SIG-M5 (cell line): ENCODE data around the gene EMC10.

Source experiments
- DNase-seq: peaks from one replicate; lab custom pipeline; 2025; lab: John Stamatoyannopoulos, UW

EMC10 gene

DNA sequence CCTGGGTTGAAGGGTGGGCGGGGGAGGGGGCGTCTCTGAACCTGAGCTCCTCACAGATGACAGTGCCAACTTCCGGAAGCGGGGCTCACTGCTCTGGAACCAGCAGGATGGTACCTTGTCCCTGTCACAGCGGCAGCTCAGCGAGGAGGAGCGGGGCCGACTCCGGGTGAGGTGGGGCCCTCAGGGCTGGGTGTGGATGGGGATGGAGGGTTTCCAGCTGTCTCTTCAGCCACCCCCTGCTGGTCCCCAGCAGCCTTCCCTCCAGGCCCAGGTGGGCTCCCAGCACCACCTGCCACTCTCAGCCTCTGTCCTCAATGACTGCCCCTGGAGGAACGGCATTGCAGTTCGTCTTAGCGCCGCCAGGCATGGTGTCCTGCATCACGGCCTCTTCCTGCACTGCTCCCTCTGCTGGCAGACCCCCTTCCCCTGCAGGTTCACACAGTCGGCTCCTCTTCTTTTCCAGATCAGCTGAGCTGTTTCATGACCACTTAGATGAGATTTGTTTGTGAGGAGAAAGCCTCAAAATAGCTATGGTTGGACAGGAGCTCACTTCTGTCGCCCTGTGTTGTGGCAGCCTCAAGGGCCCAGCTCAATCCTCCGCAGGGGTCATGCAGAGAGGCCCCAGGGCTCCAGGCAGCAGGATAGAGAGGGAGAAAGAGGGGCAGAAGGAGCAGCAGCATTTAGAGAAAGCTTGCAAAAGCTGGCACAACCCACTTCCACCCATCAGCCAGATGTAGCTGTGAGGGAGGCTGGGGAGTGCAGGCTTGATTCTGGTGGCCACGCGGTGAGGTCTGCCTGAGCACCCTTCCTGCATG, 2.8 kb downstream of the EMC10 start:
- no peak for DNase-seq

DNA sequence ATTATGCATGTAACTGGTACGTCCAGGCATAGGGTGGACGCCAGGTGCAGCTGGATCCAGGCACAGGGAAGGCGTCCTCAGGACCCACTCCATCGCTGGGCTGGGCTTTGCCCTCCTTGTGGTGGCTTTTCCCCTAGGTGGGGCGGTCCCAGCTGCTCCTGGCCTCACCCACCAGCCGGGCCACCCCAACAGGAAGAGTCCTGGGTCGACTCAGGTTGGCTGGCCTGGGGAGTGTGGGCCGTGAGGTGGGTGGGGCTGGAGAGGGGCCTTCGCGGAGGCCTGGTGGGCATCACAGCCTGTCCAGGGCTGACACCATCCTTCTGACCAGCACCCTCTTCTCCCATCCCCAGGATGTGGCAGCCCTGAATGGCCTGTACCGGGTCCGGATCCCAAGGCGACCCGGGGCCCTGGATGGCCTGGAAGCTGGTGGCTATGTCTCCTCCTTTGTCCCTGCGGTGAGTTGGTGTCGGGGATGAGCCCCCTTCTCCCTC, 3.5 kb downstream of the EMC10 start:
- no peak for DNase-seq

DNA sequence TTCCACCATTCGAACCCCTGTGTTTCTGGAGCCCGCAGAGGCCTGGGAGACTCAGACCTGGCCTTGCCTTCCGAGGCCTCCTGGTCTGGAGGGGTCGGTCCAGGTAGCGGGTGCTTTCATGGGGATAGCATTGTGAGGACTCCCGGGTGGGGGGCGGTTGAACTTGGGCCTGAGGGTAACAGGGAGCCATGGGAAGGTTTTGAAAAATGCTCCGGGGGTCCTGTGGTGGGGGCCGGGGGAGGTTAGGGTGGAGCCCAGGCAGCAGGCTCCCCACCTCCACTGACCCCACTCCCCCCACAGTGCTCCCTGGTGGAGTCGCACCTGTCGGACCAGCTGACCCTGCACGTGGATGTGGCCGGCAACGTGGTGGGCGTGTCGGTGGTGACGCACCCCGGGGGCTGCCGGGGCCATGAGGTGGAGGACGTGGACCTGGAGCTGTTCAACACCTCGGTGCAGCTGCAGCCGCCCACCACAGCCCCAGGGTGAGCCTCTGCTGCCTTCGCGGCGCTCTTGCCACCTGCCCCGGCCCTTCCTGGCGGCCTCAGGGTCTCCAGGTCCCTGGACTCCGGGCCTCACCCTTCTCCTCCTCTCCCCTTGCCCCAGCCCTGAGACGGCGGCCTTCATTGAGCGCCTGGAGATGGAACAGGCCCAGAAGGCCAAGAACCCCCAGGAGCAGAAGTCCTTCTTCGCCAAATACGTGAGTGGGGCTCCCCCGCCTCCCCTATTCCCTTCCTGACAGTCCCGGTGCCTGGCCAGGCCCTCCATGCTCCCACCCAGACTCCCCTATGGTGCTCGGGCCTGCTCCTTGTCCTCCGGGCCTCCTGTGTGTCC, 4.2 kb downstream of the EMC10 start:
- DNase-seq = no peak

DNA sequence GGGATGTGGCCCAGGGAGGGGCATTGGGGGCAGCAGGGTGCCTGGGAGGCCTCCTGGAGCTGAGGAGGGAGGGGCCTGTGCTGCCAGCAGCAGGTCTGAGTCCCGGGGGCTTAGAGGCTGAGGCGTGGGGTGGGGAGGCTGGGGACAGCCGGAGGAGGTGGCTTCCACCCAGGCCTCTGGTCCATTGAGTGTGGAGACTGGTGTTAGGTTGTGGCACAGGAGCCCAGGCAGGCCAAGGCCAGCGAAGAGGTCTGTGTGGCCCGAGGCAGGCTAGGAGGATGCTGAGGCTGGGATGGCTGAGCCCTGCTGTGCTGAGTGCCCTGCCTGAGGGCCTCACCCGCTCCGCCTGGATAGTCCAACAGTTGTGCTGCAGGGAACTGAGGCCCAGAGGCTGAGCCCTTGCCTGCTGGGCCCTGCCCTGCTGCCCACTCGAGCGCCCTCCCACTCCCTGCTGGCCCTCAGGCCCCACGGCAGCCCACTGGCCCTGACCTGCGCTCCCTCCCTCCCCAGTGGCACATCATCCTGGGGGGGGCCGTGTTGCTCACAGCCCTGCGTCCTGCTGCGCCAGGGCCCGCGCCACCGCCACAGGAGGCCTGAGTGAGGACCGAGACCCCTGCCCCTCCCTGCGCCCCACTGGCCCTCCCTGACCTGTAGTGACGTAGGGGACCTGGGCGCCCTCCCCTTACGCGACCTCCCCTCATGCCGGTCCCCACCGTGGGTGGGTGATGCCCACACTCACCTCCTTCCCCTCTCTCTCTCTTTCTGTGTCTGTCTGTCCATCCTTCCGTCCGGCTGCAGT, 5.2 kb downstream of the EMC10 start:
- no peak for DNase-seq

DNA sequence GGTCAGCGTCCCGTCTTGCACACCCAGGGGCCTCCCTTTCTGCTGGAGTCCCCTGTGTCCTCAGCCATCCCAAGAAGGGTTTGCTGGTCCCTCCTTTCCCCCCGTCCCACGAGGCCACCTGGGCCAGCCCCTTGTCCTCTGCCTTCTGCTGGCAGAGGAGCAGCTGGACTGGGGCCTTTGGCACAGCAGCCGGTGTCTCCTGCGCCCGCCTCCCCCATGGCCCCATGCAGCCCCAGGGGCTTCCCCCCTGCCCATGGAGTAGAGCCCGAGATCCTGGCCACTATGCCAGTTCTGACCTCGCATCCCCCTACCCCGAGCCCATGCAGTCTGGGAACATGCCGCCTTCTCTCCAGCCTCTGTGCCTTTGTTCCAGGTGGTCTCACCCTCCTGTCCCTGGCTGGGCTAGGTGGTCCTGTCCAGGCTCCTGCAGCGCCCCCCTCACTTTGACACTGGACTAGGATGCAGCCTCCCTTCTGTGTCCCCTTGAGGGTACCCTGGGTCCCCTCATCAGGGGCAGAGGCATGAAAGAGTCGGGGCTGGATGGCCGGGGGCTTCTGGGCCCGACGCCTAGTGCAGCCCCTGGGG, 6.1 kb downstream of the EMC10 start:
- no peak for DNase-seq

DNA sequence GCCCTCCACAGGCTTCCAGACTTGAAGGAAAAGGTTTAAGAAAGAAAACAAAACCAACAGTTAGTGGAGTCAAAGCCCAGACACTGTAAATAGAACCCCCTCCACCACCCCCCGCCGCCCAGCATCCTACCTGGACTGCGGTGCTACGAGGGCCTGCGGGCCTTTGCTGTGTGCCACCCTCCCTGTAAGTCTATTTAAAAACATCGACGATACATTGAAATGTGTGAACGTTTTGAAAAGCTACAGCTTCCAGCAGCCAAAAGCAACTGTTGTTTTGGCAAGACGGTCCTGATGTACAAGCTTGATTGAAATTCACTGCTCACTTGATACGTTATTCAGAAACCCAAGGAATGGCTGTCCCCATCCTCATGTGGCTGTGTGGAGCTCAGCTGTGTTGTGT, 6.6 kb downstream of the EMC10 start:
- DNase-seq = no peak

DNA sequence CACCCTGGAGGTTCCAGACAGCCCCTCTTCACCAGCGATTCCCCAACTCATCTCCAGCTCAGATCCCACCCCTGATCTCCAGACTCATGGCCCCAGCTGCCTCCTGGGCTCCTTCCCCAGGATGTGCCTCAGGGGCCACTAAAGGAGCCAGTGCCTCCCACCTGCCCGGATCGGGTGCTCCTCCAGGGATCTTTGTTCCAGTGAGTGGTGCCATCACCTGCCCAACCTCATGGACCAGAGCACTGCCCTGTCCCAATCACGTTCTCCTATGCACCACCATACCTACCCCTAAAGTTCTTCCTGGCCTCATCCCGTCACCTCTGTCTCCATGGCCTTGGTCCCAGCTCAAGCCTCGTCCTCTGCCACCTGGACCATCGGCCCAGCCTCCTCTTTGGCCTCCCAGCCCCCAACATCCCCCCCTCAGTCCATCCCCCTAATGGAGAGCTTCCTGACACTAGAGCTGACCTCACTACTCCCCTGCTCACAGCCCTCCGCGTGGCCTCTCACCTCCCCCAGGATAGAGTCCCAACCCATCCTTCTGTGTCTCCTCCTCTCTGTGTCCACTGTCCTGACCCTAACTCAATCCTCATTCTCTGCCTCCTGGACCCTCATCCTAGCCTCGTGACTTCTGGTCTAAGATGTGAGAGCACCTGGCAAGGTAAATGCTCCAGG, 9.1 kb downstream of the EMC10 start:
- DNase-seq = no peak

DNA sequence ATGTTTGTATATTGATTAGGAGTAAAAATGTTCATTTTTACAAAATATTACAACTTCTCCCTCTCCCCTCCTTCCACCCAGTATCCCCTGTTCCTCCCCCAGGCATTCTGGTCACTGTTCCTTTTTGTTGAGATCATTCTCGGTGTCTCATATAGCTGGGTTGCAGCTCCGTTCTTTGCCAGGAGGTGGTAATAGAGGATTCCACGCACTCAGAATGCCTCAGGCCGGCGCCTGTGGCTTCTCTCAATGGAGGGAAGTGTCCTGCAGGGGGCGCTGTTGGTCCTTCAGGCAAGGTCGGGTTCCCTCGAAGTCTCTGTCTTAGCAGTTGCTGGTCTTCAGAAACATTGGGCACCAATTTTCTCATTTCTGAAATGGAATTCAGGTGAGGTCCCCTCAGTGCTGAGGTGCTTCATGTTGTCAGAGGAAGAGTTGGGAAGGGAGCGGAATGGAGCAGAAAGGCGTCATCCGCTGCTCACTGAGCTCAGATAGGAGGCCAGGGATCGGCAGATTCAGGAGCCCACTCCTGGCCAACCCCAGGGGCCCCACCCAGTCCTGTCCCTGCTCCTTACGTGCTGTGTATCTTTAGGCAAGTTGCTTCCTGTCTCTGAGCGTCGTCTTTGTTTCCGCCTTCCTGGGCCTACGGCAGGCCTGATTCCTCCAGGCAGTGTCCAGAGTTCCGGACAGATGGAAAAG, 10.7 kb downstream of the EMC10 start:
- no peak for DNase-seq

DNA sequence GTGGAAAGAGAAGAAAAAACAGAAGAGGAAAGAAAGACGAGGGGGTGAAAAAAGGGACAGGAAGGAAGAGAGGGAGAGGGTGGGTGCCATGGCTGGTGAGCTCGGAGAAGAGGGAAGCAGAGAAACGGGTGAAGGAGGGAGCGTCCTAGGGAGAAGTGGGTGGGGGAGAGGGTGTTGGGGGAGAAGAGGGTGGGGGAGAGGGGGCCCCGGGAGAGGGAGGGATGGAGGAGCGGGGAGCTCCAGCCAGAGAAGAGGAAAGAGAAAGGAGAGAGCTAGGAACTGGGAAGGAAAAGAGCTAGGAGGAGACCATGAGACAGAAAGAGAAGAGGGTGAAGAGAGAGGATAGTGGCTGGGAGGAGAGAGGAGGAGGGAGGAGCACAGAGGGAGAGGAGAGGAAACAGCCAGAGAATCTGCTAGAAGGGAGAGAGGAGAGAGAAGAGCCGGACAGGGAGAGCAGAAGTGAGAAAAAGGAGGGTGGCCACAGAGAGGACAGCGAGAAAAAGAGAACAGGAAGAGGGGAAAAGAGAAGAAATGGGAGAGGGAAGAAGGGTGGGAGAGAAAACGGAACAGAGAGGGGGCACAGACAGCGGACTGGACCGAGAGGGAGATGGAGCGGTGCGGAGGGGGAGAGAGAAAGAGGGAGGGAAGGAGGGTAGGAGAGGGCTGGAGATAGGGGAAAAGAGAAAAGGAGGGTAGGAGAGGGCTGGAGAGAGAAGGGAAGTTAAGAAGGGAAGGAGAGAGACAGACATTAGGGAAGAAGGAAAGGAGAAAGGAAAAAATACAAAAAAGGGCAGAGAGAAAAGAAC, 12.3 kb downstream of the EMC10 start:
- DNase-seq = no peak

DNA sequence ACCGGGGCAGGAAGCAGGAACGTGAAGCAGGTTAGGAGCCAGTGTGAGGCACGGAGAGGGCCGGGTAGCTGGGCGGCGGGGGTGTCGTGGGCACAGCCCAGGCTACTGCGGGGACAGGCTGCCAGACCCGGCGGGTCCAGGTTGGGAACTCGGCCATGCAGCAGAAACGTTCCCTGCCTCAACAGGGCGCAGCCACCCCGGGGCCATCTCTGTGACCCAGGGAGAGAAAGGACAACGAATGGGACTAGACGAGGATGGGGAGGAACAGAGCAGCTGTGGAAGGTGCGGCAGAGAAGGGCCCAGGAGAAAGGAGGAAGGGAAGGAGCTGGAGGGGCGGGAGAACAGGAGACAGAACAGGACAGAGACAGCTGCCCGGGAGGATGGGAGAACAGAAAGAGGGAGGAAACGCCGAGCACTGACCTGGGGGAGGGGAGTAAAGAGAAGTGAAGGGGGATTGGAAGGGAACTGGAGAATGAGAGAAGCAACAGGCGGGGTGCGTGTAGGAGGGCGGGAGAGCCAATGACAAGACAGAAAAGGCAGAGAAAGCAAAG, 13.2 kb downstream of the EMC10 start:
- no peak for DNase-seq

DNA sequence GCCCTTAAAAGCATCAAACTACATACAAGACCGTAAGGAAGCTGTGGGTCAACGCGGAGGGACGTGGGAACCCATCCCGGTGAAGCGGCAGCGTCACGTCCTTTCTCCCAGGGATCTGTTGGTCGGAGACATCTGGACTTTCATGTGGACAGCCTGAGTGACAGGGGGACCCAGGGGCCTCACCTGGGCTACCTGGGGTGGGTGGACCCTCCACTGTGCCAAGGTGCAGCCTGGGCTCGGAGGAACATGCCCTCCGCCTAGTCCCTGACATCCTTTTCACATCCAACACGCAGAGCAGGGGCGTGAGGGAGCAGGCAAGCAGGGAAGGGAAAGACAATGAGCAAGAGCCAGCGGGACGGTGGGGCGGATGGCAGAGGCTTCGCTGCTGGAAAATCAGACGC, 14.1 kb downstream of the EMC10 start:
- DNase-seq = no peak

DNA sequence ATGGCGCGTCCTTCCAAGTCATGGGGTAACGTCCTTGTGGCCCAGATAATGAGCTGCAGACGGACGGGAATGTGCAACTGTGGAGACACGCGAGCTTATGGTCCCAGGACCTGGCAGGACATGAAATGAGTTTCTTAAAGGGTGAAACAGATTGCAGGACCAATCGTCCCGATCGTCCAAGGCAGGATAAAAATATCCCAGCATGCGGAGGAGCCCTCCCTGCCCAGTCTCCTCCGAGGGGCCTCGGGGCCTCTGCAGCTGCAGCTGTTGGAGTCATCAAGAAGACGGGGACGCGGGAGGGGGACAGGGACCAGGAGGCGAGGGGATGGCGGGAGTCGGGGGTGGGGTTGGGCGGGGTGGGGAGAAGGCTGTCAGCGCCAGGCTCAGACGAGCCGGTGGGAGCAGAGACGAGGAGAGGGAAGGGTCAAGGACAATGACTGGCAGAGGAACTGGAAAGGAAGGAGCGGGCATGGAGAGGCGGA, 14.7 kb downstream of the EMC10 start:
- DNase-seq = no peak

DNA sequence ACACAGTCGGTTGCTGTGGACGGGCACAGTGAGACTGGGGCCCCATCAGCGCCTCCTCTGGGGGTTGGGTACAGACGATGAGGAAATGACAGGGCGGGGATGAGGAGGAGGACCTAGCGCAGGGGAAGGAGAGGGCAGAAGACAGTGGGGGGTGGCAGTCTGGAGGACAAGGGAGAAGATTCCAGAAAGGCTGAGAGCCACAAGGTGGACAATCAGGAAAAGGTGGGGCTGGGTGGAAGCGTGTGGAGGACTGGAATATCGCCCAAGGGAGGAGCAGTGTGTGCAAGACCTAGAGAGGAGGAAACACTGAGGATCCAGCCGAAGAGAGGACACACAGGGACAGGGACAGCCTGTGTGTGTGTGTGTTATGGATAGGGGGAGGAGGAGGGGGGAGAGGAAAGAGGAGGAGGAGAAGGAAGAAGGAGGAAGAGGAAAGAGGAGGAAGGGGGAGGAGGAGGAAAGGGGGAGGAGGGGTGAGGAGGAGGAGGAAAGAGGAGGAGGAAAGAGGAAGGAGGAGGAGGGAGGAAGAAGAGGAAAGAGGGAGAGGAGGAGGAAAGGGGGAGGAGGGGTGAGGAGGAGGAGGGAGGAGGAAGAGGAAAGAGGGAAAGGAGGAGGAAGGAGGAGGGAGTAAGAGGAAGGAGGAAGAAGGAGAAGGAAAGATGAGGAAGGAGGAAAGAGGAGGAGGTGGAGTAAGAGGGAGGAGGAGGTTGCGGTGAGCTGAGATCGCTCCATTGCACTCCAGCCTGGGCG, 16.2 kb downstream of the EMC10 start:
- no peak for DNase-seq

DNA sequence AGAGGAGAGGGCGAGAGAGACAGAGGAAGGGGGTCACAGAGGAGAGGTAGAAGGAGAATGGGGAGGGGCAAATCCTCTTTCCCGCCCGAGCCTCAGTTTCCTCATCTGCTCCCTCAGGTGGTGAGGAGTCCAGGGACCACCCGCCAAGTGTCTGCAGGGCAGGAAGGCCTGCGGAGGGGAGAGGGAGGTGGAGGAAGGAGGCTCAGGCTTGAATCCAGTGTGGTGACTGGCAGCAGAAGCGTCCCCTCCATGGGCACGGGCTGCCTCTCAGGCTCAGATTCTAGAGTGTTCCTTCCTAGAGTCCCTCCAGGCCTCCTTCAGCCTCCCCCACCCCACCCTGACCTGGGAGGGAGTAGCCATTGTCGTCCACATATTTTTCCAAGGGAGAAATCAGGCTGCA, 16.9 kb downstream of the EMC10 start:
- no peak for DNase-seq

DNA sequence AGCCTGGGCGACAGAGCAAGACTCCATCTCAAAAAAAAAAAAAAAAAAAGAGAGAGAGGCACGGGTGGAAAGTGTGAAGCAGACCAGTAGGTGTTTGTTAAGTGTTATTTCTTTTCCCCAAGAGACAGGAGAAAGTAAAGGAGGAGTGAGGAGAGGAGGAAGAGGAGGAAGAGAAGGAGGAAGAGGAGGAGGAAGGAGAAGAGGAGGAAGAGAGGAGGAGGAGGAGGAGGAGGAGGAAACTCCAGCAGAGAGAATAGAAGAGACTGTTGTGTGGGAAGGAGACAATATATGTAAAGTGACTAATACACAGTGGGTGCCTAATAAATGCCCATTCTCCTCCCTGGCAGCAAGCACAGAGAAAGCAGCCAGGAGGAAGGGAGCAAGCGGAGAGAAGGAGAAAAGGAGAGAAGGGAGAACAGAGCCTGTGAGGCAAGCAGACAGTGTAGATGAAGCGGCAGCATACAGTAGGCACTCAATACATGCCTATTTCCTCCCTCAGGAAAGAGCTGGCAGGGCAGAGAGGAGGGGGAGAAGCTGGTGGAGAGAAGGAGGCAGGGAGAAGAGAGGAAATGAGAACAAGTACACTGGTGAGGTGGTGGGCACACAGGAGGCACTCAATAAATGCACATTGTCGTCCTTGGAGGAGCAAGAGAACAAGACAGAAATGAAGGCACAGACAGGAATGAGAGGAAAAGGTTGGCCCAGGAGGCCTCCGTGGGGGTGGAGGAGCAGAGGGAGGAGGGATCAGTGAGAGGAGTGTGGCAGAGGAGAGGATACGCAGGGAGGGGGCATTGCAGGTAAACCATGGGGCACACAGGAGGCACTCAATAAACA, 18.1 kb downstream of the EMC10 start:
- DNase-seq = no peak

DNA sequence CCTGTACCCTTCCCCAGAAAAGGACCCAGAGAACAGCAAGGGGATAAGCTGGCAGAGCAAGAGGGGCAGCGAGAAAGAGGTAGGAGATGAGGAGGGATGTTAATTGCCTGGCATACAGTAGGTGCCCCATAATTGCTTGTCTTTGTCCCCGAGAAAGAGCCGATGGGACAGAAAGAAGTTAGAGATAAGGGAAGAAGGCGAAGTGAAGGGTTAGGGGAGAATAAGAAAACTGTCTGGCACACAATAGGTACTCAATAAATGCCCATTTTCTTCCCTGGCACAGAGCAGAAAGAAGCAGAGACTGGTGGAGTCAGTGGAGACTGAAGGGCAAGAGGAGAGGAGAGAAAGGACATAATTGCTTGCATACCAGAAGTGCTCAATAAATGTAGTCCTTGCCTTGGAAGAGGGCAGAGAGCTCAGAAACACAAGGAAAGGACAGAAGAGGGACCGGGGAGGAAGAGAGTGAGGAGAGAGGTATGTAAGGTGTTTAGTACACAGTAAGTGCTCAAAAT, 18.8 kb downstream of the EMC10 start:
- no peak for DNase-seq

DNA sequence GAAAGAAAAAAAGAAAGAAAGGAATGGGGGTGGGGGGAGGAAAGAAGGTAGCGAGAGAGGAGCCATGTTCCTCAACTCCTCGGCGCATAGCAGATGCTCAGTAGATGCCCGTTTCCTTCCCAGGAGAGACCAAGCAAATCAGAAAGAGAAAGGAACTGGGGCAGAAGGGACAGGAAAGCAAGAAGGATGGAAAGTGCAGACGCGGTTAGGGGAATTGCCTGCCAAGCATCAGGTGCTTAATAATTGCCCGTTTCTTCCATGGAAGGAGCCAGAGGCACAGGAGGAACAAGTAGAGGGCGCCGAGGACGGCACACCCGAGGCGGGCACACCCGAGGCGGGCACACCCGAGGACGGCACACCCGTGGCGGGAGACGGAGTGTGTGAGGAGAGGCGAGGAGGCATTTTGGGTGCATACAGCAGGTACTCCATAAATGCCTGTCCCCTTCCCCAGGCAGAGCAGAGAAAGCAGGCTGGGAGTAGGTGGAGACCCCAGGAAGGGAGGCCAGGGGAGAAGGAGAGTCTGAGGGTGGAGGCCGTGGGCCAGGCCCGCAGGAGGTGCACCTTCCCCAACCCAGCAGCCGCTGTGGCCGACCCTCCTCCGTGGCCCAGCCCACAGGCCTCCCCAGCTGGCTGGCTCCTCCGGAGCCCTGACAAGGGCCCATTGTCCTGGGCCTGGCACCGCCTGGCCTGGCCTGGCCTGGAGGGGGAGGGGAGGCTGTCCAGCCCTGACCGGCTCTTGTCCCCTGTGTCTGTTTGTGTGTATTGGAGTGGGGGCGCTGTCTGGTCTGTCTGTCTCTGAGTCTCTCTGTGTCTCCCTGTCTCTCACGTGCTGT, 20.1 kb downstream of the EMC10 start:
- DNase-seq = no peak
